Measurements from ENCODE around the gene TBC1D17.

TBC1D17 gene

GRCh38 chr19:49848938-49849337, 28.6 kb upstream of the TBC1D17 start:
- peak; percentile 49 for DNase-seq (ENCODE audit: low spot score)

- no peak for DNase-seq (ENCODE audit: low spot score)
Observed at GRCh38 chr19:49849433-49850220, 27.9 kb upstream of the TBC1D17 start.

GRCh38 chr19:49850221-49850486, 27.3 kb upstream of the TBC1D17 start:
- no peak for DNase-seq (ENCODE audit: low spot score)

- peak; percentile 88 for DNase-seq (ENCODE audit: low spot score)
Observed at GRCh38 chr19:49850487-49851342, 26.8 kb upstream of the TBC1D17 start, which contains the start of gene PTOV1. Gene PTOV1, plus strand, starts transcription at chr19:49851159.

GRCh38 chr19:49851456-49852259, 25.8 kb upstream of the TBC1D17 start:
- DNase-seq (ENCODE audit: low spot score), result no peak

GRCh38 chr19:49852631-49853126, 24.8 kb upstream of the TBC1D17 start:
- DNase-seq (ENCODE audit: low spot score), result no peak

- DNase-seq (ENCODE audit: low spot score), result no peak
Observed at GRCh38 chr19:49853852-49854377, 23.6 kb upstream of the TBC1D17 start.

- no peak for DNase-seq (ENCODE audit: low spot score)
Observed at GRCh38 chr19:49854378-49855263, 22.9 kb upstream of the TBC1D17 start.

- no peak for DNase-seq (ENCODE audit: low spot score)
Observed at GRCh38 chr19:49855277-49855675, 22.2 kb upstream of the TBC1D17 start.

GRCh38 chr19:49855676-49856573, 21.6 kb upstream of the TBC1D17 start:
- no peak for DNase-seq (ENCODE audit: low spot score)

GRCh38 chr19:49856574-49857021, 20.9 kb upstream of the TBC1D17 start:
- no peak for DNase-seq (ENCODE audit: low spot score)

GRCh38 chr19:49857061-49857837, 20.3 kb upstream of the TBC1D17 start:
- no peak for DNase-seq (ENCODE audit: low spot score)

- DNase-seq (ENCODE audit: low spot score), result no peak
Observed at GRCh38 chr19:49857838-49858087, 19.7 kb upstream of the TBC1D17 start.

GRCh38 chr19:49858088-49858985, 19.2 kb upstream of the TBC1D17 start:
- no peak for DNase-seq (ENCODE audit: low spot score)

GRCh38 chr19:49859682-49860335, 17.7 kb upstream of the TBC1D17 start:
- DNase-seq (ENCODE audit: low spot score), result no peak

- DNase-seq (ENCODE audit: low spot score), result no peak
Observed at GRCh38 chr19:49860336-49861102, 17.0 kb upstream of the TBC1D17 start.

- DNase-seq (ENCODE audit: low spot score), result no peak
Observed at GRCh38 chr19:49861107-49861506, 16.4 kb upstream of the TBC1D17 start.

All from activated CD4-positive, alpha-beta T cell treated with anti-CD3 and anti-CD28 coated beads, Interleukin-2, Interleukin-4, amounts not matched to agents 100 ng/mL and 50 ng/mL, durations not matched to agents 16 hours and 8 hours (primary cell).